Osteocyte (in vitro differentiated cells): ENCODE results near the gene CDH4. TPM values are rescaled to one million over a fixed set of nuclear protein-coding genes. Genes with fewer than 3 reads are reported as not detected.

Experiments used
- DNase-seq: peaks from one replicate; pipeline ENCODE4 v3.0.0; 2021; ENCODE audit warnings: mixed read lengths; ENCODE audit not compliant: unreplicated experiment; ENCODE audit errors: extremely low spot score
- H3K27ac Mint-ChIP-seq: one replicate; pipeline ENCODE4 v1.8.0; 2021; ENCODE audit warnings: mild to moderate bottlenecking, mixed read lengths; ENCODE audit not compliant: unreplicated experiment
- H3K27me3 Mint-ChIP-seq: one replicate; pipeline ENCODE4 v1.8.0; 2021; ENCODE audit warnings: mixed read lengths; ENCODE audit not compliant: unreplicated experiment
- H3K36me3 Mint-ChIP-seq: one replicate; pipeline ENCODE4 v1.8.0; 2021; ENCODE audit warnings: mixed read lengths; ENCODE audit not compliant: unreplicated experiment
- H3K4me1 Mint-ChIP-seq: one replicate; pipeline ENCODE4 v1.8.0; 2021; ENCODE audit warnings: mixed read lengths; ENCODE audit not compliant: unreplicated experiment
- H3K4me3 Mint-ChIP-seq: one replicate; pipeline ENCODE4 v1.8.0; 2021; ENCODE audit warnings: mild to moderate bottlenecking, moderate library complexity, mixed read lengths; ENCODE audit not compliant: unreplicated experiment
- H3K9me3 Mint-ChIP-seq: one replicate; pipeline ENCODE4 v1.8.0; 2021; ENCODE audit warnings: mixed read lengths; ENCODE audit not compliant: unreplicated experiment
- CTCF ChIP-seq: fragments of 200-600 bp; sonication (generic); IDR thresholded peaks from 2 replicates; pipeline ENCODE4 v1.5.0; 2021; ENCODE audit warnings: antibody characterized with exemption, mild to moderate bottlenecking, moderate library complexity
- total RNA-seq: library from RNA; stranded (reverse); gene quantifications from 2 replicates; pipeline ENCODE4 v1.2.1, GENCODE V29; 2021

Gene CDH4
- total RNA-seq, 1 donor from 2014 or later = 1.3 TPM

- no peak for TF ChIP-seq CTCF
- Mint-ChIP-seq H3K27ac (no peak overlapping the region), H3K4me3 (no peak overlapping the region), H3K36me3 (no peaks in the 10 kb centered on the region), H3K9me3 (no peaks in the 10 kb centered on the region), H3K27me3 (peaks cover 2% of the 10 kb centered on the region), H3K4me1 (no peaks in the 10 kb centered on the region)
- no peak for DNase-seq
Measured at GRCh38 chr20:61527626-61528025, 275.6 kb downstream of the CDH4 start.

GRCh38 chr20:61528591-61528990 is 276.5 kb downstream of the CDH4 start:
- DNase-seq = no peak
- no peaks in the 10 kb centered on the region for H3K4me1 Mint-ChIP-seq
- no peaks in the 10 kb centered on the region for H3K36me3 Mint-ChIP-seq
- peaks cover 2% of the 10 kb centered on the region for H3K27me3 Mint-ChIP-seq
- no peak overlapping the region for H3K4me3 Mint-ChIP-seq
- no peak overlapping the region for H3K27ac Mint-ChIP-seq
- no peak for TF ChIP-seq CTCF
- no peaks in the 10 kb centered on the region for H3K9me3 Mint-ChIP-seq

- TF ChIP-seq CTCF = no peak
- DNase-seq = no peak
- no peaks in the 10 kb centered on the region for H3K36me3 Mint-ChIP-seq
Measured at GRCh38 chr20:61529354-61529753, 277.3 kb downstream of the CDH4 start.

GRCh38 chr20:61531553-61532345 is 279.7 kb downstream of the CDH4 start:
- Mint-ChIP-seq H3K36me3 (no peaks in the 10 kb centered on the region), H3K9me3 (no peaks in the 10 kb centered on the region), H3K27me3 (no peaks in the 10 kb centered on the region), H3K27ac (no peak overlapping the region), H3K4me3 (no peak overlapping the region), H3K4me1 (no peaks in the 10 kb centered on the region)
- no peak for DNase-seq
- no peak for TF ChIP-seq CTCF

More at GRCh38 chr20:61529354-61529753, 277.3 kb downstream of the CDH4 start:
- H3K27me3 Mint-ChIP-seq = peaks cover 2% of the 10 kb centered on the region
- H3K4me3 Mint-ChIP-seq = no peak overlapping the region
- H3K4me1 Mint-ChIP-seq = no peaks in the 10 kb centered on the region
- H3K9me3 Mint-ChIP-seq = no peaks in the 10 kb centered on the region
- H3K27ac Mint-ChIP-seq = no peak overlapping the region

GRCh38 chr20:61532736-61533135 is 280.7 kb downstream of the CDH4 start:
- Mint-ChIP-seq H3K9me3 (no peaks in the 10 kb centered on the region), H3K36me3 (no peaks in the 10 kb centered on the region), H3K4me1 (no peaks in the 10 kb centered on the region), H3K27ac (no peak overlapping the region), H3K4me3 (no peak overlapping the region), H3K27me3 (no peaks in the 10 kb centered on the region)
- DNase-seq = no peak
- no peak for TF ChIP-seq CTCF
